Hindlimb muscle (tissue), 1 donor: ENCODE measurements around the gene EMC6. TPM values are rescaled to one million over a fixed set of nuclear protein-coding genes. Genes with fewer than 3 reads are reported as not detected.

Experiments
- DNase-seq: peaks from one replicate; pipeline ENCODE4 v3.0.0-alpha.2; 2013
- polyA plus RNA-seq: library from polyadenylated mRNA; unstranded; fragments of 120-200 nt; gene quantifications from one replicate; pipeline ENCODE4 v1.2.1, GENCODE V29; 2013; ENCODE audit not compliant: insufficient read length

Gene EMC6
- polyA plus RNA-seq, 1 donor = 44.2 TPM

DNA sequence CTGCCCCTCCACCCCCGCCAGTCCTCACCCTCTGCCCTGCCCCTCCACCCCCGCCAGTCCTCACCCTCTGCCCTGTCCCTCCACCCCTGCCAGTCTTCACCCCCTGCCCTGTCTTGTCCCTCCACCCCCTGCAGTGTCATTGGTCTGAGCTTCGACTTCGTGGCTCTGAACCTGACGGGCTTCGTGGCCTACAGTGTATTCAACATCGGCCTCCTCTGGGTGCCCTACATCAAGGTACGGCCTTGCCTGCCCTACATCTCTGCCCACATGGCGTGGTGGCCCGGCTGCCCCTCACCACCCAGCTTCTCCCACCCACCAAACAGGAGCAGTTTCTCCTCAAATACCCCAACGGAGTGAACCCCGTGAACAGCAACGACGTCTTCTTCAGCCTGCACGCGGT is 12.3 kb upstream of the EMC6 start:
- no peak for DNase-seq

GRCh38 chr17:3656755-3657587 is 11.6 kb upstream of the EMC6 start:
- no peak for DNase-seq

DNA sequence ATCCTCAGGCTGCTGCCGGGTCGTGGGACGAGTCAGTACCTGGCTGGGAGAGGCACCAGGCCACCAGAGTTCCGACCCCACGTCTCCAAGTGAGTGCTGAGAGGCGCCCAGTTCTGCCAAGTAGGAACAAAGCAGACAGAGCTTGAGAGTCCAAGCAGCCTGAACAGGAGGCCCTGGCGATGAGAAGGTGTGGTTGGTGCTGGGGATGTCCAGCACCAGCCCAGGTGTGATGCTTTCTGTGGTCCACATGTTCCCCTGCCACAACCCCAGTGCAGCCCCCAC is 11.1 kb upstream of the EMC6 start:
- DNase-seq = no peak

- DNase-seq = no peak
Observed at GRCh38 chr17:3657874-3658783, 10.5 kb upstream of the EMC6 start.

GRCh38 chr17:3658784-3659449 is 9.7 kb upstream of the EMC6 start:
- DNase-seq = no peak

- no peak for DNase-seq
Observed at GRCh38 chr17:3659541-3660111, 9.0 kb upstream of the EMC6 start.

DNA sequence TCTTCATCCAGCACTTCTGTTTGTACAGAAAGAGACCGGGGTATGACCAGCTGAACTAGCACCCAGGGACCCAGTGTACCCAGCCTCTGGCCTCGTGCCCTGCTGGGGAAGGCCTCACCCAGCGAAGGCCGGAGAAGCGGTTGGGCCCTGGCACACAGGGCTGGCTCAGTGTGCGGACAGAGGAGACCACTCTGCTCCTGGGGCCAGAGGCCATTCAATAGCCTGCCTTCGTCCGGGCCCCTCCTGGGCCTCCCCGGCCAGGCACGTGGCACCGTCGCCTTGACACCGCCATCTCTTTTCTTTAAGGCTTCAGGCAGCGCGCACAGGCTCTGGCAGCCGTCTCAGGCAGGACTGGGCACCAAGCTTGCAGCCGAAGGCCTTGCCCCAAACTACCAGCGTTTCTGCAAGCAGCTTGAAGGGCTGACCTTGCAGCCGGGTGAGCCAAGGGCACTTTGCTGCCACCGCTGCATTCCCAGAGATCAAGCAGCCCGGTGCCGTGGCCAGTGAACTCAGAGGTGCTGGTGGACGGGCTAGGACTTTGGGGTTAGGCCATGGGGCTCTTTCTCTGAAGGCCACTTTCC is 8.2 kb upstream of the EMC6 start:
- no peak for DNase-seq

- no peak for DNase-seq
Observed at GRCh38 chr17:3663102-3664011, 5.3 kb upstream of the EMC6 start.

GRCh38 chr17:3665834-3666233 is 2.8 kb upstream of the EMC6 start:
- DNase-seq = no peak

GRCh38 chr17:3666516-3666915 is 2.1 kb upstream of the EMC6 start:
- no peak for DNase-seq

DNA sequence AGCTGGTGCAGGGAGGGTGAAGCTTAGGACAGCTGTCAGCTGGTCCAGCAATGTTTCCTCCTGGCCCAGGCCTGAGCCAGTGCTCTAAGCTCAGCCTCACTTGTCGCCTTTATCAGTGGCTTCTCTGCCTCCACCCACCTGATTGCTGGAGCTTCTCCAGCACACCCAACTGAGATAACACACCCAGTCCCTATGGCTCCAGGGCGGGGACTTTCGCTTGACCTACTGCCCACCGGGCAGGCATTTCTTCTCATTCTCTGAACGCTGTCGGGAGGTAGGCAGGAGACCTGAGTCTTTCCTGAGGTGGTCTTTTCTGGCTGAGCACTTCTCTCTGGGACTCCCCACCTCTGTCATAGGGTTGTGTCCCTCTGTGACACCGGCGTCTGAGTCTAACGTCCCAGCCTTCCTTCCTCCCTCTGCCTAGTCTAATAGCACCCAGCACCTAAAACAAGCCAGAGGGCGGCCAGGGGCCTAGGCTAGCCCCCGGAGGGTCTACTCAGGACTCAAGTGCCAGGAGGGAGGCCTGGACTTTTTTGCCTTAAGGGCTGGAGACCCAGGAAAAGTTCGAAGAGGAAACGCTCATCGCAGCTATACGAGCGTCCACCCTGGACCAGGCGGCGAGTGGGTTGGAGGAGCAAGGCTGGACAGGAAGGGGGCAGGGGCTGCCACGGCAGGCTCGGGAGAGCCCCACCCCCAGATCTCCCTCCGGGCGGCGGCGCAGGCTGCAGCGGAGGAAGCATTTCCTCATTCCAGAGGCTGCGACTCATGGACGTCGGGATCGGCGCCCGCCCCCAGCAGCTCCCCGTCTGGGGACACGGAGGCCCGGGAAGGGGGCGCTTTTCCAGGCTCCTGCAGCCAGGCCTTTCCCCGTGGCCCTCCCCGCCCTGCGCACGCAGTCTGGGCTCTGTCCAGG is 990 bp upstream of the EMC6 start:
- peak; percentile 93 for DNase-seq

- DNase-seq = no peak
Observed at GRCh38 chr17:3669085-3669347, 404 bp downstream of the EMC6 start.

GRCh38 chr17:3669548-3669947 is 936 bp downstream of the EMC6 start:
- no peak for DNase-seq

DNA sequence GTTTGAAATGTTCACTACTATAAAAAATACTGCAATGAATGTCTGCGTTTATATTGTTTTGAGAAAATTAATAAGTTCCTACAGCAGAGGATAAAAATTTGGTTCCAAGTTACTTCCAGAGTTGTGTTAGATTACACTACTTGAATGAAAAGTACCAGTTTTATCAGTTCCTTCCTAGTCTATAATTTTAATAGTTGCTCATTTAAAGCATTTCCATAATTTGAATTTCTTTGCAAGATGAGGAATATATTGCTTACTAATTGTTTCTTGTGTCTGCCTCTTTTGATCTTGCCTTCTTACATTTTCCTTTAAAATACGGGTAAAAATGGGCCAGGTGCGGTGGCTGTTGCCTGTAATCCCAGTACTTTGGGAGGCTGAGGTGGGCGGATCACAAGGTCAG is 4.0 kb downstream of the EMC6 start:
- DNase-seq = no peak

GRCh38 chr17:3675886-3676285 is 7.3 kb downstream of the EMC6 start:
- no peak for DNase-seq

- no peak for DNase-seq
Observed at GRCh38 chr17:3678095-3678820, 9.6 kb downstream of the EMC6 start.

DNA sequence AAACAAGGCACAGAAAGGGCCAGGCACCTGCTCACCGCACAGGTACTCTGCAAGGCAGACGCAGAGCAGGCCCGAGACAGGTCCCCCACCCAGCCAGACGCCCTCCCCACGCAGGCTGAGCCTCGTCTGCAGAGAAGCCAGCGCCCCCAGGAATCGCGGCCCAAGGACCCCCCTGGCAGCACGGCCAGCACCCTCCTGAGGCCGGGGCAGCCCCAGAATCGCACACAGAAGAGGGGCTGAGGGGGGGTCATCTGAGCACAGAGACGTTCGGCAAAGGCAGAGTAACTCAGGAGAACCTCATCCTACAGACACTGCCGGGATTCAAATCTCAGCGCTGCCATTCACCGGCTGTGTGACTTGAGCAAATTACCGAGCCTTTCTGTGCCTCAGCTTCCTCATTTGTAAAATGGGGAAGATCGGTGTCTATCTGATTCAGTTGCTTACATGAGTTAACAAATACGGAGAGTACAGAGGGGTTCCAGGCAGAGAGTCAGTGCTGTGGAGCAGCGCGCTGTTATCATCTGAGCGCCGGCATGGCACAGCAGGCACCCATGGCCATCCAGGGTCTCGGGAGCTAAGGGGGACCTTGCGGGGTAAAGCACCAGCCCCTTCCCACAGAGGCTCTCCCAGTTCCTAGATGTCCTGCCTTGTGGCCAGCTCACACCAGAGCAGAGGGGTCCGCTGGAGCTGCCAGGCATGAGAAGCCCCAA is 10.4 kb downstream of the EMC6 start:
- DNase-seq = no peak

- no peak for DNase-seq
Observed at GRCh38 chr17:3679531-3680126, 11.0 kb downstream of the EMC6 start.

DNA sequence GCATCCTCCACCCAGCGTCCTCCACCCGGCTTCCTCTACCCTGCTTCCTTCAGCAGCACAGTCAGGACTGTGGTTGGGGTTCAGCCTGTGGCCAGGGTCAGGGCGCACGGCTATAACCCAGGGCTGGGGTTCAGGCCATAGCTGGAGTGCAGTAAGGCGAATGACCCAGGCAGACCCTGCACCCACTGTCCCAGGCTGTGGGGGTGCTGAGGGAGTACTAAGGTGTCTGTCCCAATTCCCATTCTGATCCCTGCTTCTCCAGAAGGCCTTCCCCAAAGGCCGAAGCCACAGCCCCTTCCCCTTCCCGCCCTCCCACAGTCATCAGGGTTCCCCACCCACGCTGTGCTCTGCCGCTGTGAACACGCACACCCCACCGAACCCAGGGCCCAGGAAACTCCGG is 12.4 kb downstream of the EMC6 start:
- no peak for DNase-seq
